Cerebellar cortex (tissue), 1 donor: ENCODE results near the gene FAM240B.

ENCODE experiments used
- DNase-seq: peaks from one replicate; pipeline ENCODE4 v3.0.0-alpha.2; 2015; ENCODE audit warnings: low spot score

Gene FAM240B

GRCh38 chr9:38699337-38699736 is 20.6 kb downstream of the FAM240B start:
- DNase-seq = no peak

DNA sequence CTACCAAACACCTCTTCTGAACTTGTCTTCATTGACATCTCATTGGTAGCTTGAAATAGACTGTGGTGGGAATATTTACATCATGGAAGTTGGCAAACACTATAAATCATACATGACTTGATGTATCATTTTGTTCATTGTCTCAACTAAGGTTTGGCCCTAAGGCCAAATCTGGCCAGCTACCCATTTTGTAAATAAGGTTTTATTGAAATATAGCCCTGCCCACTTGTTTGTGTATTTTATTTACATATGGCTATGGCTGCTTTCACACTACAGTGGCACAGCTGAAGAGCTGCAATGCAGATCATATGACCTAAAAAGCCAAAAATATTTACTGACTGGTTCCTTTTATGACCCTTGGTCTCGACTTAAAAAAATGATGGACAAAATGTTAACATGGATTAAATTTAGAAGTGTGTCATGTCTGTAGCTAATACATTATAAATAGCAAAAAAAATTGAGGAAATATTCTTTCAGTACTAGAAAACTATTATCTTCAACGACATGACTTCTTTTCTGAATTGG is 22.1 kb downstream of the FAM240B start:
- DNase-seq = no peak

DNA sequence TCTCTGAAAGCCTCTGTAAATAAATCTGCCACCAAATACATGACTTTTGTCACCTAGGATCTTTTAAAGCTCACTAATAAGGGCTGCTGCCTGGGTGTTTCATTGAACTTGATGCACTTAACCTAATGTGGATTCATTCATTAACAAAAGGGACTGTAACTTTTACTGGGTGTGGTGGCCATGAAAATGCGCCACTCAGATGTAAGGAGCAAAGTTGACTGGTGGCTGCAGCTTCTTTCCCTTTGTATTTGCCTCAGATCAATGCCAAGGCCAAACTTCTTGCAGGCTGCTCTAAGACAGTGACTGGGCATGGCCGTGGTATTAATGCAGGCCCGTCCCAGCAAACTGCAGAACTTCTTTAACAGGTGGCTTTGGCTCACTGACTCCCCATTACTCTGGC is 22.9 kb downstream of the FAM240B start:
- no peak for DNase-seq

DNA sequence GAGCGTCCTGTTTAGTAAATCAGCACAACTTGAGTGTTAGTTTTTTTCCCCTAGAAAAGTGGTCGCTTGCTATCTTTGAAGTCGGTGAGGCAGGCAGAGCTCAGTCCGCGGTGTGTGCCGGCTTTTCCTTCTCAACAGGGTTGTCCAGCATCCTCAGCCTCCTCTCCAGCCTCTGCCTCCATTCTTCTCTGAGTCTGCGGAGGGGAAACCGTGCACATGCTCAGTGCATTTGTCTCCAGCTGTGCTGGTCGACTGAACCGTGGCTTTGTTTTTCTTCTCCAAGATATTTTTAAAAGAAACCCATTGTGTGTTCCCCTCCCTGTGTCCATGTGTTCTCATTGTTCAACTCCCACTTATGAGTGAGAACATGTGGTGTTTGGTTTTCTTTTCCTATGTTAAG is 25.3 kb downstream of the FAM240B start:
- no peak for DNase-seq

DNA sequence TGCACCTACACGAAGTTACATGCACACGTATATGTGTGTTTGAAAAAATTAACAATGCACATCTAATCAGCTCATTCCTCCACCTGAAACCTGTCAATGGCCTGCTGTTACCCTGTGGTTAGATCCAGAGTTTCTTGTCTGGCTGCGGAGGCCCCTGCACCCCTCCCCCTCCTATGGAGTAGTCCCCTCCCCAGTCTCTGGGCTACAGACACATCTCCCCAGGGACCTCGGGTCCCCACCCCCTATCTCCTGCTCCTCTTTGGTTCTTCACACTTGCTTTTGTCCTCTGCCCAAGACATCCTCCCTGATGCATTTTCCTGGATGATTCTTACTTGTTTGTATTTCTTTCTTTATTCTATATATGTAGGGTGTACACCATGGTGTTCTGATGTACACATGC is 27.2 kb downstream of the FAM240B start:
- DNase-seq = no peak

DNA sequence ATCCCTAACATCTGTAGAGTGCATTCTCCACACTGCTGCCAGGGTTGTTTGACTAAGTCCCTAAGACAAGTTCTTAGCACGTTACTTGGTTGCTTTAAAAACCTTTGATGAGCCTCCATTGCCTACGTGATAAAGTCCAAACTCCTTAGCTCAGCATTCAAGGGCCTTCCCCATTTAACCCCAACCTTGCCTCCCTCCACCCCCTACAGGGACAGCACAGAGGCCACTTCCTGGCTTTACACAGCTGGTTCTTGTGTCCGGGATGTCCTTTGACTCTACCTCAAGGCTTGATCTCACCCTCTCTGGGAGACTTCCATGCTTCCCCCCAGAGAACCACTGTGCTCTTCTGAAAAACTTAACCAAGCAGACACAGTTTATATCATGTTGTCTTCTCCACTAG is 29.4 kb downstream of the FAM240B start:
- no peak for DNase-seq

GRCh38 chr9:38689678-38690077 is 30.3 kb downstream of the FAM240B start:
- DNase-seq = no peak

GRCh38 chr9:38687992-38688391 is 31.9 kb downstream of the FAM240B start:
- no peak for DNase-seq

- DNase-seq = no peak
These were observed 32.5 kb downstream of the FAM240B start for GRCh38 chr9:38687389-38687842.

DNA sequence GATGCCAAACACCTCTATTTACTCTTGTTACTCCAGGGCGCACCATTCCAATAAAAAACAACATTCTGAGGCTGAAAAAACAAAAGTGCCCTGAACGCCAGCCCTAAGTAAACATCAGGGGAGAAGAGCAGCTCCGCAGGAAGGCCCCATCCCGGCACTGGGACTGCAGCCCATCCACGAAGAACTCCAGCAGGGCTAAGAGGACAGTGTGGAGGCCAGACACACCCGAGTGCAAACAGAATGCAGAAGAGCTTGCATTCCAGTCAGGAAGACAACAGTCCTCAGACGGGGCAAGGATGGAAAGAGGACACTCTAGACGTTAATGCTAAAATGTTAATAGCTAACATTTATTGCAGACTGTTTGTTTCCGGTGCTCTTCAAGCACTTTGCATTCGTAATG is 33.0 kb downstream of the FAM240B start:
- DNase-seq = no peak

GRCh38 chr9:38685535-38685934 is 34.4 kb downstream of the FAM240B start:
- no peak for DNase-seq

DNA sequence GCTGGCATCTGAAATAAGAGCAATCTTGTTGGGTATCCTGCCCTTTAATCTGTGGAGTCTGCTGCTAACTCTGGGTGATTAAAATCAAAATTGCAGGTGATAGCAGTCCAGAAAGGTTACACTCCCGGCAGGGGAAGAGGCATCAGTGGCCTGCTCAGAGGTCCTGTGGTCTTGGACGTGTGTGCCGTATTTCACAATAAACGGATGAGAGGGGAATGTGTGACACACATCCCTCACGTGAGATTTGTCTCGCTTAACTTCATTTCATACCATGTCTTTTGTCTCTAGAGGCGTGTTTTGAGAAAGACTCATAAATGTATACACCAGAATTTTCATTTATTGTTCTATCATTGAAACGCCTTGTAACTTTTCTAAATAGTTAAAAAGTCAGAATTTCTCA is 36.6 kb downstream of the FAM240B start:
- DNase-seq = no peak

DNA sequence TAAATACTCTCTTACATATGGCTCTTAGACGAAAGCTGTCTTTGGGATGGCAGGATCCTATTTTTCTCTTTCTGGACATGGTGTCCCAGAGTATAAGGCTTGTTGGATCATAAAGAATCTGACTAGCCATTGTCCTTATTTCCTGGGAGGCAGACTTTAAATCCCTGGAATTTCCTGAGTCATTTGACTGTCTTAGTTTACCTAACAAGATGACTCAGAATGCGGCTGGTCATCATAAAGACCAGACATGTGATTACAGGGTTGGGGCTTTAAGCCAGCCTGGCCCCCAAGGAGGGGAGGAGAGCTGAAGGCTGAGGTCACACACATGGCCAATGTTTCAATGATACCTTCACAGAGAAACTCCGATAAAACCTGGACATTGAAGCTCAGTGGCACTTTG is 37.2 kb downstream of the FAM240B start:
- DNase-seq = no peak

DNA sequence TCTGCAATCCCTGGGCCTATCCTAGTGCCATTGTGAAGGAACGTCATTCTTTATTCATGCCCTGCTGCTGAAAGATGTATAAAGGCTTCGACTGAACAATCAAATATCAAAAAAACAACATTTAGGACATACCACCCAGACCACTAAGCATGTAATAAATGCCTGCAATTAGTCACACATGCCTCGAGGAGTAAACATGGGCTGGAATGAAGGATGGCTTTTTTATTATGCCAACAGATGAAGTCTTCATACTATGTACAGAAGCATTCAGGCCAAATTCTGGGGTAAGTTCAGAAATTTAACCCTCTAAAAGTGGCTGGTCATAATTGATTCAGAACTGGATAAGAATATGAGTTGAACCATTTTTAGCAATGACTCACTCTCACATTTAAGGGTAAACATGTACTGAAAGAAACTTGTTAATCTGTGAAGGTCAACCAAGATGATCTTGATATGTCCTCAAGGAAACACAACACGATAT is 38.1 kb downstream of the FAM240B start:
- no peak for DNase-seq

- DNase-seq = no peak
These were observed 39.0 kb downstream of the FAM240B start for GRCh38 chr9:38680837-38681445.

GRCh38 chr9:38677660-38678303 is 42.2 kb downstream of the FAM240B start:
- no peak for DNase-seq

DNA sequence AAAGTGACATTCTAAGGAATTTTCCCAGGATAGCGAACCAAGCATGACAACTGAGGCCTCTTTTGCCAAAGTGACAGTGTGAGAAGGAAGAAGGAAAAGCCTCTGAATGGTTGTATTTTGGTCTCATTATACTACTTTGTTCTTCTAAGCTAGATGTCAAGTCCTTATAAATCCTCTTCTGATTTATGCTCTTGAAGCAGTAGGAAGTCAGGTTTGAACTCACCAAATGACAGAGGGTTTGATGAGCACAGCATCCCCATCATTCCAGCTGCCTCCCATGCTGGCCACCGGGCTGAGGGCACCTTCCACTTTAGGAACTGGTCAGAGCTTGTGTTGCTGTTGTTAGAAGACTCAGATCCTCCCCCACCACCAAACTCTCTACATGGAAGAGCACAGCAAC is 44.1 kb downstream of the FAM240B start:
- no peak for DNase-seq

DNA sequence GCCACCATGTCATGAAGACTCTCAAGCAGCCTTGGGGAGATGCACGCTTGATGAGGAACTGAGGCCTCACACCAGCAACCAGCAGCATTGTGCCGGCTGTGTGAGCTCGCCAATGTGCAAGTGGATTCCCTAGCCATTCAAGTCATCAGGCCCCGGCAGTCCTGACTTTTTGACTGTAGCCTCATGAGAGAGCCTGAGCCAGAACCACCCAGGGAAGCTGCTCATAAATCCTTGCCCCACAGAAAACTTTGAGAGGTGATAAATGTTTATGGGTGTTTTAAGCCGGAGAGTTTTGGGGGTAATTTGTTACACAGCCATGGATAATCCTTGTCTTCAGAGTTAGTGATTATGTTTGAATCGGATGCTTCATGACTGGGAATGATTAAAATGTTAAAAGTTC is 44.7 kb downstream of the FAM240B start:
- no peak for DNase-seq

DNA sequence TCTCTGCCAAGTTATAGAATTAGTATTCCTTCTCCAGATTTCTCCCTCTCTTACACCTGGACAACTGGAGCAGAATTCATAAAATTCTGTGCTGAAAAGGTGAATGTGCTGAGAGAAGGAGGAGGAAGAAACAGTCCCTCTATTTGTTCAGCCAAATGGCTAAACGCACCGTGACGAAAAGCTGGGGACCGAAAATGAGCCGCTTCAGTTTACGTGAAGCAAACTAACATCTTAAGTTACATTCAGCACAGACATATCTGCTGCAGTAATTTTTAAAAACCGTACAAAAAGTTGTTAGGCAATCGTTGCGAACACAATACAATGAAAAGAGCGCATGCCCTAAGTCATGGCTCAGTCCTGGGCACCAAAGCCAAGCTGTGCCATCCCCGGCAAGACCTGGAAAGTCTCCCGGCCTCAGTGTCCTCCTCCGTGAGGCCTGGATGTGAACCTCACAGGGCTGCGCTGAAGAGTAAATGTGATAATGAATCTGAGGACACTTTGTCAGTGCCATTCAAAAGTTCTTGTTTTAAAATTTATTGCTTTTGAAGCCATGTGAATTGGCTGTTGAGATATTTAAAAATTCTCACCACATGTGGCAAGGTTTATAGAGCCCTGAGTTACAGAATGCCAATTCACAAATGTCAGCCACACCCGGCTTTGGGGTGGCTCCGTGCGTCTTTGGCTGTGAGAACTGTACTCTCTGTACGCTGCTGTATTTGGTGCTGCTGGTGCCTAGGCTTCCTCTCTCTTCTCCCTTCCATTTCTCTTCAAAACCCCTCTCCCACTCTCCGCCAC is 46.3 kb downstream of the FAM240B start:
- no peak for DNase-seq

- no peak for DNase-seq
These were observed 48.2 kb downstream of the FAM240B start for GRCh38 chr9:38671748-38672147.

DNA sequence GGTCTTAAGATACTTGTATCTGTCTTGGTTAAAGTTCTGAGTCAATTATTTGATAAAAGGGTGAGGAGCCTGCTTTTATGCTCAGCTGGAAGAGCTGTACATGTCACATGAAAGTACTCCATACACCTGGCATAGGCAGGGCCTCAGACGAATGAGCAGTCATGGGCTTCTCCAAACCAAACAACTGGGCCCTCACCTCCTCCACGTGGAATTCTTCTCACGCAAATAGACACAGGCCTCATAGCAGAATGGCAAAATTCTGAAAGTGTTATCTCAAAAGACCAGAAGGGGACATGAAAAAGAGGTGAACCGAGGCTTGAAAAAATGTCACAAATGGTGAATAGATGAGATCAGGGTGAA is 48.6 kb downstream of the FAM240B start:
- no peak for DNase-seq

DNA sequence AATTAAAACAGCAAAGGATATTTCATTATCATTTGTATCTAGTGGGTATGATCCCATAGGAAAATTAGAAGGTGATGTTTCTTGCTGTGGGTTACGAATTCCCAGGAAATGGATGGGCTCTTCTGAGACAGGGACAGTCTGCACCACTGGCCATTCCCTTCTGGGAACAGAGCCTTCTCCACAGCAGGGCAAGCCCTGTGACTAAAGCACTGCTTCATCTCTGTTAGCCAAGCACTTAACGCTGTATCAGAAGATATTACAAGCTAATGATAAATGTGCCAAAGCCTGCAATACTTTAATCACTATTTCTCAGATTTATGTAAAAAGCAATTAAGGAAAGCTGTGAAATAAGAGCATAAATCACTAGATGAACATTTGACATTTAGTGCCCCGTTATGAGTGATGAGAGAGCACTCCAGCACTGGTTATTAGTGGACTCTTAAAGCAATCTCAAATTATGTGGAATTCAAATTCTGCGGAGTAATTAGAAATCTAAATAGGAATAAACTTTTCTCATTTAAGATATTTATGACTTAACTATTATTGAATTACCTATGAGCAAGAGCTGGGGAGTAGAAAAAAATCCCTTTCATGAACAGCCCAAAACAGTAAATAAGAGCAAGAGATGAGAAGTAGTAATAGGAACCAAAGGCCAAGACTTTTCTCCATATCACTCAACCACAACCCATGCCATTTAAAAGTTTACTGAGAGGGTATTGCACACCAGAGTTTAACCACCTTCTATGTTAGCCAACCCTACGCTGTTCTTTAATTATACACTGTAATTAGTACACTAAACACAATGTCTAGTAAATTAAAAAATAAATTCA is 49.2 kb downstream of the FAM240B start:
- no peak for DNase-seq
